Hepatocyte (in vitro differentiated cells): ENCODE measurements around the gene HHLA2.
"Not testable (repeated sequence)": the region's sequence is repeated elsewhere in the genome, so short reads cannot be mapped to it uniquely, and the experiment has no call there.

Experiments used
- EZH2phosphoT487 ChIP-seq: fragments of 200-600 bp; sonication (generic); IDR thresholded peaks from one replicate; pipeline ENCODE4 v1.6.1; 2018; ENCODE audit warnings: antibody characterized with exemption, mild to moderate bottlenecking, low read depth, moderate library complexity; ENCODE audit not compliant: unreplicated experiment, severe bottlenecking
- TF ChIP-seq, protein P1 (sequence below): fragments of 200-600 bp; sonication (generic); IDR thresholded peaks from 2 replicates; pipeline ENCODE4 v1.5.1; 2016; ENCODE audit warnings: antibody characterized with exemption, mild to moderate bottlenecking; ENCODE audit not compliant: poor library complexity

DNA sequence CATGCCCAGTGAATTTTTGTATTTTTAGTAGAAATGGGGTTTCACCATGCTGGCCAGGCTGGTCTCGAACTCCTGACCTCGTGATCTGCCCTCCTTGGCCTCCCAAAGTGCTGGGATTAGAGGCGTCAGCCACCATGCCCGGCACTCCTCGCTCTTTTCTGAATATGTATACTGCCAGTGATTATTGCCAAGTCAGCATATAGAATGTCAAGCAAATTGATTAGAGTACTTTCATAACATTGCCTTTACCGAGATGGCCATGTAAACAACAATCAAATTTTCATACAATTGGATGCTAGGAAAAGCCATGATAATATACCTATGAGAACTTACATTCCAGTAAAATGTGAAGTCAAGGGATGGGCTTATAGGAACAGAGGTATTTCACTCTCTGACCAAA, 8.2 kb upstream of the HHLA2 start:
- TF ChIP-seq, protein P1, sequence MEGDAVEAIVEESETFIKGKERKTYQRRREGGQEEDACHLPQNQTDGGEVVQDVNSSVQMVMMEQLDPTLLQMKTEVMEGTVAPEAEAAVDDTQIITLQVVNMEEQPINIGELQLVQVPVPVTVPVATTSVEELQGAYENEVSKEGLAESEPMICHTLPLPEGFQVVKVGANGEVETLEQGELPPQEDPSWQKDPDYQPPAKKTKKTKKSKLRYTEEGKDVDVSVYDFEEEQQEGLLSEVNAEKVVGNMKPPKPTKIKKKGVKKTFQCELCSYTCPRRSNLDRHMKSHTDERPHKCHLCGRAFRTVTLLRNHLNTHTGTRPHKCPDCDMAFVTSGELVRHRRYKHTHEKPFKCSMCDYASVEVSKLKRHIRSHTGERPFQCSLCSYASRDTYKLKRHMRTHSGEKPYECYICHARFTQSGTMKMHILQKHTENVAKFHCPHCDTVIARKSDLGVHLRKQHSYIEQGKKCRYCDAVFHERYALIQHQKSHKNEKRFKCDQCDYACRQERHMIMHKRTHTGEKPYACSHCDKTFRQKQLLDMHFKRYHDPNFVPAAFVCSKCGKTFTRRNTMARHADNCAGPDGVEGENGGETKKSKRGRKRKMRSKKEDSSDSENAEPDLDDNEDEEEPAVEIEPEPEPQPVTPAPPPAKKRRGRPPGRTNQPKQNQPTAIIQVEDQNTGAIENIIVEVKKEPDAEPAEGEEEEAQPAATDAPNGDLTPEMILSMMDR = not testable (repeated sequence)
- not testable (repeated sequence) for TF ChIP-seq EZH2phosphoT487
